Pulmonary artery endothelial cell (primary cell): ENCODE results near the gene ZNF488. TPM values are rescaled to one million over a fixed set of nuclear protein-coding genes. Genes with fewer than 3 reads are reported as not detected.
"Not testable (repeated sequence)": the region's sequence is repeated elsewhere in the genome, so short reads cannot be mapped to it uniquely, and the experiment has no call there.

Experiments
- DNase-seq: peaks from one replicate; pipeline ENCODE4 v3.0.0-alpha.2; 2011; ENCODE audit warnings: low read depth, low spot score
- total RNA-seq: library from RNA; depleted of rRNA; stranded (reverse); fragments of >200 nt; gene quantifications from 2 replicates; pipeline ENCODE4 v1.2.3, GENCODE V29; 2014

Gene ZNF488
- total RNA-seq, 1 donor from 2014 or later, result not detected

DNA sequence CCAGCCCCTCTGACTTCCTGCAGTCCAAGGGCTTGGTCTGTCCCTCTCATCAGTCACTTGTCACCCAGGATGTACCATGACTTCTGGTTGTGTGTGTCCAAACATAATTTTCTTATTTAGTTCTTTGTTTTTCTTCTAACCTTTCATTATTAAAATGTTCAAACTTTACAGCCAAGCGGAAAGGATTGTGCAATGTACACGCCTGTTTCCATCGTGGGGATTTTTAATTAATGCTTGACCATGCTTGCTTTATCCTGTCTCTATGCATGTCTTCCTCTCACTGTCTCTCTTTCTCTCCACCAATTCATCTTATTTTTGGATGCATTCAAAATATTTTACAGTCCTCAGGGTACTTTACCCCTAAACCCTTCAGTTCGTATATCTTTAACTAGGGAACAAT is 26.2 kb upstream of the ZNF488 start:
- DNase-seq, result no peak

DNA sequence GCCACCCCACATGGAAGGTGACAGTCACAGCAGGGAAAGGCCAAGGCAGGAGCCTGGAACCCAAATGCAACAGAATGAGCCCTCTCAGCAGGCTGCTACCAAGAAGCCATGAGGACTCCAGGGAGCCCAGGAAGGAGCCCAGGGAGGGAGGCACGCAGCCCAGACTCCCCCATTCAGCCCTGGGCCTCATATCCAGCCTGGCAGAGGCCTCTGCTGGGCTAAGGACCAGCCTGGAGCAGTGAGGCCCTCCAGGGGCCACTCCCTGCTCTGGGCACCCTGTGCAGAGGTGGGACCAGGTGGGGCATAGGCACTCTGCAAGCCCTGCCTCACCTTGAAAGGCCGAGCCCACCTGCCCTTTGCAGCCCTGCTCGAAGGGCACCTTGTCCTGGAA is 25.8 kb upstream of the ZNF488 start:
- no peak for DNase-seq

DNA sequence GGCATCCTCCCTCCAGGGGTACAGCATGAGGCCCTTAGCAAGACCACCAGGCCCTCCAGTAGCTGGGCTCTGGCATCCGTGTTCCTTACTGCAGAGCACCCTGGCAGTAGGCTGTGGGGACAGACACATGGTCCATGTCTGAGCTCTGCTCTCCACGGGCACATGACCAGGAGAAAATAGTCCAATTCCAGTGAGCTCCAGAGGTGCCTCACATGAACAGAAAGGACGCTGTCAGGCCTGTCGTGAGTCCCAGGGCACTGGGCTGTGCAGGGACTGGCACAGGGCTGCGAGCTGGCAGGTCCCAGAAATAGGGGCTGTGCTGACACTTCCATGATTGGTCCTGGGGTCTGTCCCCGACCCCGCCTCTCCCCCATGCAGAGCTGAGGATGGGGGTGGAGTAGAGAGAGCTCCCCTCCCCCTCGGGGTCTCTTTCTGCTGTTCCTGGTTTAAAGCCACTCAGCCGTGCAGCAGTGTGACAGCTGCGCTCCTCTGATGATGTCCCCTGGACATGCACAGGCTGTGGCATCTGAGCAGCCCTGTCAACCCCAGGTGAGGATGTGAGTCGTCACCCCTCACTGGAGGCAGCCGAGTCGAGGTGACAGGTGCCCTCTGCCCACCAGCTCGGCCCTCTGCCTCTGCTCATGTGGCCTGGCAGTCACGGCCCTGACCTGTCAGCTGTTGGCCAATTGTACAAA is 25.2 kb upstream of the ZNF488 start:
- DNase-seq, result no peak

DNA sequence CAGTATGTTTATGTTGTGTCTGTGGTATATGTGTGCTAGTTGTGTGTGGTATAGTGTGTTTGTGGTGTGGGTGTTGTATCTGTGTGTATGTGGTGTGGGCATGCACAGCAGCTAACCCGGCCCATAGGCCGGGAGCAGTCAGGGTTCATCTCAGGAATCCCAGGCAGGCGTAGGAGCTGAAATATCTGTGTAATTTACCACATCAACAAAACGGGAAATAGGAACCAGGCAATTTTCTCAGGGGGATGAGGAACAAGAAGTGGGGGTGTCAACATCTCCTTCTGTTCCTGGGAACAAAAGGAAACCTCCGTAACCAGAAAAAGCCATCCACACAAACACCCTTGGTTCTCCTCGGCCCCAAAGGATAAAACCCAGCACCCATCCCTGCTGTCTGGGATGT is 24.5 kb upstream of the ZNF488 start:
- DNase-seq, result no peak

DNA sequence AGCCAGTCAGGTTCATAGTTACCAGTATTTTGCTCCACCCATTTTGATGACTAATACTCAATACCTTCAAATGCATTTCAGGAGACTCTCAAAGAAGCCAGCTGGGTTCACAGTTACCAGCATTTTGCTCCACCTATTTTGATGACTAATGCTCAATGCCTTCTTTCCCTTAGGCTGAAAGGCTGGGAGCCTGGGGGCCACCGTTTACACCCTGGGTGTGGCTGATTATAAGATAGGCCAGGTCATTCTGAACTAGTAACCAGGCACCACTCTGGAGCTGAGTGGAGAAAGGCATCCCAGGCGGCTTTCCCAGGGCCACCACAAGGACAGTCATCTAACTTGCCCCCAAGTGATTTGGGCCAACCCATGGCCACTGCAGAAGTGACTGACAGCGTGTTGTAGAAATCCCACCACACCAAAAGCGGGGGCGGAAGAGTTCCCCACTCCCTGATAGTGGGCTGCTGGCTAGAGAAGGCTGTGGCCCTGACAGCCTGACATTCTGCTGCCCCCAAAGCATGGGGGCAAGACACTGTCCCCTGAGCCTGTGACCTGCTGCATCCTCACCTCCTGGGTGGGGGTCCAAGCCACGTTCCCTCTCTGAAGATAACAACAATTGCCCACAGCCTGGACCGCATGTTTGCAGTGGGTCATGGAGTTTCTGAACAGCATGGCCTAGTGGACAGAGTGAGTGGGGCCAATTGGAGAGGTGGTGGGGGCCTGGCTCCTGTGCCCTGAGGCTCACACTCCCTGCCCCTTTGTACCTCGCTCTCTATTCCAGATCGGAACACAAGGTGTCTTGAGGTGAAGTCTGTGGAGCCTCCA is 23.0 kb upstream of the ZNF488 start:
- DNase-seq, result no peak

DNA sequence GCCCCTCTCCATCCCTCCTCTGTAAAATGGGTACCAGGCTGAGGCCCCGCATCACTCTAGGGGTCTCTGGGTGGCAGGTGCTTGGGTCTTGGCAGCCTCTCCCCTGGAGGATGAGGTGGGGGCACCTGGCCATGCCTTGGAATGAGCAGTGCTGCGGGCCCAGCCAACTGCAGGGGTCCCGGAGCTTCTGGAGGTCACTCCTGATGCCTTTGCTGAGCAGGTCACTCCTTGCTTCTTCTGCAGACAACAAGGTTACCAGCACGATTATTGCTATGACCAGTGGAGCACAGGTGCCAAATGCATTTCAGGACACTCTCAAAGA is 22.4 kb upstream of the ZNF488 start:
- DNase-seq, result no peak

DNA sequence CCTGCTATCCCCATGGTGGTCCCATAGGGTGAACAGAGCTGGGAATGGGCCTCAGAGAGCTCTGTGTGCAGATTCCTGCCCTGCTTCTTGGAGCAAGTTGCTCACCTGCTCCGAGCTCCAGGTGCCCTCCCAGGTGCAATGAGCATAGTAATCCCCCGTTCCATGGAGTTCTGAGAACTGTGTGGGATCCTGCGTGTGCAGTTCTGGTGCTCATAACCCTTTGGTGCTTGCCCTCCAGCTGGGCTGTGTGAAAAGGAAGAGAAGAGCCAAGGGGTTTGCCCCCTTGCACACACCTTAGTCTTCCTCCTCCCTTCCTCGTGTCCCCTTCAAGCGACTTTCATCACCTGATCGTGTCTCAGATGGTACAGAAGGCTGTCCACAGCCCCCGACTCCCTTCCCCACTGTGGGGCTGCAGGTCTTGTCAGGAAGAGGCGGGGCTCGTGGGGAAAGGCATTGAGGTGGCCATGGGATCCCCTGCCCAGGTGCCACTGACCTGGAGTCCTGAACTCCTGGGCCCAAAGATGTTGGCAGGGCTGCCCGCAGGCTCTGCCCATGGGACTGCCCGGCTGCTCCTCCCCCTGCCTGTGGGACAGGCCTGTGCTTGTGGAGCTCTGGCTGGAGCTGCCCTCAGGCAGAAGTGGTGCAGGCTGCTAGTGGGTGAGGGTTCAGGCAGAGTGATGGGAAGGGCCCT is 21.9 kb upstream of the ZNF488 start:
- DNase-seq, result no peak

DNA sequence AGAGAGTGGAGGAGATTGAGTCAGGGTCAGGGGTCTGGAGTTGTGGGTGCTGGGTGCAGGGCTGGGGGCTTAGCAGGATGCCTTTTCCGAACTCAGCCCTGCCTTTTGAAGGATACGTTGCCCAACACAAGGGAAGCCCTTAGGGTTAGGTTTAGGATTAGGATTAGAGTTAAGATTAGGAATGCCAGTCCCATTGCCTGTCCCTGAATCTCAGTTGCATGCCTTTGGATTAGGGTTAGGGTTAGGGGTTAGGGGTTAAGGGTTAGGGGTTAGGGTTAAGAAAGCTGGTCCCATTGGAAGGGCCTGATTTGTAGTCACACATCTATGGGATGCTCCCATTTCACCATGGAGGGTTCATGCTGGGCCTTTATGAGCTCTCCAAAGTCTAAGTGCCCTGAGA is 20.8 kb upstream of the ZNF488 start:
- DNase-seq, result no peak

DNA sequence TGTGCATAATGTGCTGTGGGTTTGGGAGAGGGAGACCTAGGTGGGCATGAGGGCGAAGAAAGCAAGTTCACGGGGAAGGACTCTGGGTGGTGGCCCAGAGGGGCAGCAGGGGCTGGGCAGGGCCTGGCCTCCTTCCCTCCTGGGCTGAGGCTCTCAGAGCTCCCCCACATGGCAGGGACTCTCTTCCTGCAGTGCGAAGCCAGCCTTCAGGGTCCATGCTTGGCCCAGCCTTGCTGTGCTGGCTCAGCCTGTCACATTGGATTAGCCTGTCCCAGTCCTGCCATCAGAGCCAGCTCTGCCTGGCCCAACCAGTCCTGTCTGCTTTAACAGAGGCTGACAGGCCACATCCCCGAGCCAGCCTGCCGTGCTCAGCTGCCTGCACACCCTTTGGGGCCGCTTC is 20.4 kb upstream of the ZNF488 start:
- DNase-seq, result no peak

DNA sequence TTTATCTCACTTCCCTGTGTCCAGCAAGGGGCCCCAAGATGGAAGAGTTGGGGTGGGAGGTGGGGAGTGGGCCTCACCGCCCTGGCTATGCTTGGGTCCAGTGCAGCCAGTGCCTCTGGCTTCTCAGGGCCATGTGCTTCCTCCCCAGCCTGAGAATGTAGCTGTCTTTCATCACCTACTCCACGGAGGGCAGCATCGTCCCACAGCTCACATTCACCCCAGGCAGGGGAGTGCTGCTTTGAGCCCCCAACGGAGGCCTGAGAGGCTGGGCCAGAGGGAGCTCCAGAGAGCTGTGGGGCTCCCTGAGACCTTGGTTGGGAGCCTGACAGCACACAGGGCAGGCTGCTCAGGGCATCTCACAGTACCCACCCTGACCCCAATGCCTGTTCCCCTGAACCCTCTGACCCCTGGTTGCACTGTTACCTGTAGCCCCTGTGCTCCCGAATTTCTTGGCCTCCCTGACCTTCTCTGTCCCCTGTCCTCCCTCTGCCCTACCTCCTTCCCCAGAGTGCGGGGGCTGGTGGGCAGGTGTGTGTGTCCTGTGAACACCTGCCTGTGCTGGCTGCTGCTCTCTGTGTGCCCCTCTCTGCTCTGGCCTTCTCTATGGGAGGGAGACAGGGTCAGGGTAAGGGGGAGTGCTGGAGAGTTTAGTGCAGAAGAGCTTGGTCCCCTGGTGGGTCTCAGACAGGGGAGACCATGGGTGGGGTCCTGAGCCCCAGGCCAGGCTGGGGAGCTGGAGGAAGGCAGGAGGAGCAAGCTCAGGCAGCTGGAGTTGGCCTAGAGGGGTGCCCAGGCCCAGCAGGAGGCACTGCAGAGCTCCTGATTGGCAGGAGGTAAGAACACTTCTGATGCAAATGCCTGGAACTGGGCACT is 19.6 kb upstream of the ZNF488 start:
- no peak for DNase-seq

DNA sequence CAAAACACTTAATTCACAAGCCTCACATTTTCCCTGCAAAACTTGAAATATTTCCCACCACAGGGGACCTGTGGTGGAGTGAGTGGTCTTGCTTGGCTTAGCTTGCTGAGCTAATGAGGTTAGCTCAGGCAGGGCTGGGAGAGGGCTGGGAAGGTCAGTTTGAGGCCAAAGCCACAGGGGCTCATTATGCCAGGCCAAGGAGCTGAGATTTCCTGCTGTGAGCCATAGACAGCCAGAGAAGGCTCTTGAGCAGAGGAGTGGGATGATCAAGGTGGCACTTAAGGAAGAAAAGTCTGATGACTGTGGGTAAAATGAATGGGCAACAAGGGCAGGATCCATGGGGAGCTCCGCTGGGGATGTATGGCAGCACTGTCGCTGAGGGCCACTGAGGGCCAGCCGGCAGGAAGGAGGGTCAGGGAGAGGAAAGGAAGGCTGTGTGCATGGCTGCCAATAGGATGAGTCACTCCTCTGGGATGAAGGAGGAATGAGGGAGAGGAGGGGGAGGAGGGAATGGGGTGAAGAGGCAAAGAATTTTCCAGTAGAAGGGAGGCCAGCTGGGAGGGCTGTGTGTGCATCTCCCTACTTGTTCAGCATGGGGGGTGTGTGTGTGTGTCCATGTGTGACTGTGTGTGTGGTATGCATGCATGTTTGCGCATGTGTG is 18.7 kb upstream of the ZNF488 start:
- DNase-seq, result peak; percentile 64

DNA sequence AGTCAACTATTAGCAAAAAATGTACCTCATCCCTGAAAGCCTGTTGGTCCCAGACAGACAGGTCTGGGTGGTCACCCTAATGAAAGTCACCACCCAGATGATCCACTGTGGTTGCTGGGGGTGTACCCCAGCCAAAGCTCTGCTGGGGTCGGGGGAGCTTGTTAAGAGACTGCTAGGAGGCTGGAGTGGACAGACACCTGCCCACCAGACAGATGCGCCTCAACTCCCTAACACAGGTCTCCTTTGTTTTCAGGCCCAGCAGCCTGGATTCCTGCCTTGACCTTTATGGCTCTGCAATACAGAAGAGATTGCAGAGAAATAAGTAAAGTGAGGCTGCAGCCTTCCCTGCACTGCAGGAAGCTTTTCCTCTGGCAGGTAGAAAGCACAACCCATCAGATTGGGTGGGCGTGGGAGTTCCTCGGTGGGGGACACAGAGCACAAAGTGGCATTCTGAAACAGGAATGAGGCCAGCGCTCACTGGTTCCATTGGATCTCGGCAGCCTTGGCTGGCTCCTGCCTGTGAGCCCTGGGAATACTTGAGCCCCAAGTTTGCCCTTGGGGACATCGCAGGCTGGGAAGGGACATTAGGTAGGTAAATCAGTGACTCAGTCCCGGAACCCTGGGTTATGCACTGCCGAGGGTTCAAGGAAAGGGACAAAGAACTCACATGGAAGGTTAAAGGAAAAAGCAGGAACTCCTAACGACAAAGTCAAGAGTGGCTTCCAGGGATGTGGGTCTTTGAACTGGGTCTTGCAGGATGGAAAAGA is 18.0 kb upstream of the ZNF488 start:
- DNase-seq, result no peak

DNA sequence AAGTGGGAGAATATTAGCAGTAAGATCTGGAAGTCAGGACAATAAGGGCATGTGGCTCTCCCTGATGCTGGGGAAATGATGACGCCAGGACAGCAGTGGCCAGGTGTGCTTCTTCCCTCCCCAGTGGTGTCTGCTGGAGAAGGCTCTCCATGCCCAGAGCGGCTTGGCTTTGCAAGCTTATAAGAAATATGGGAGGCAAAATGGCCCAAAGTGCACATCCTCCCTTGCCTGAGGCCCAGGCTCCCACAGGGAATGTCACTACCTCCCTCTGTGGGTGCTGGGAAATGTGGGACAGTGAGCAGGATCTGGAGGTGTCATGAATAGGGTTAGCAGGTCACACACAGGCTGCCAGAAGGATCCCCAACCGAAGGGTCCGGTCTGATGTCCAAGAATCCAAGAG is 17.1 kb upstream of the ZNF488 start:
- DNase-seq, result no peak

DNA sequence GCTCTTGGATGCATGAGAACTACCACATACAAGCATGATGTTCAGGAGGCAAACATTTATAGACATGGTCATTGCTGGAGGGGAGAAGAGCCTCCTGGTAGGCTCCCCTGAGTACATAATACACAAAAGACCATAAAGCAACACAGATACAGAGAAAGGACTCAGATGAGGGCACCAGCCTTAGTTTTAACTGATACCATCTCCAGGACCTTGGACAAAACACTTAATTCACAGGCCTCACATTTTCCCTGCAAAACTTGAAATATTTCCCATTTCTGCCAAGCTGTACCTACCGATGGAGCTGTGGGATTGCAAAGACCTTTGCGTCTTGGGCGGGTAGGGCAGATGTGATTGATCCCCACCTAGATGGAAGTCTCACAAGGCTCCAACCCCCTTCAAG is 16.7 kb upstream of the ZNF488 start:
- DNase-seq, result no peak

DNA sequence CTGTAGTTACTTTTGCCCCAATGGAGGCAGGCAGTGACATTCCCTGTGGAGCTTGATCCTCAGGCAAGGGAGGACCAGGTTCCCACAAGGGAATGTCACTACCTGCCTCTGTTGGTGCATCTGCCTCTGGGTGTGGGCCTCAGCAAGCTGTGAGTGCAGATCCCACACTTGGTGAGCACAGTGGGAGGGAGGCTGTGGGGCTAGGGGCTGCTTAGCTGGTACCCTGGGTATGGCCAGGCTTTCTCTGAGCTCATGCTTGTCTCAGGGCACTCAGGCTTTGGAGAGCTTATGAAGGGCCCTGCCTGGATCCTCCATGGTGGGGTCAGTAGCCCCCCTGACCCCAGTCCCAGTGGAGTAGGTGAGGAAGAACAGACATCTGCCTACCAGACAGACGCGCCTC is 16.2 kb upstream of the ZNF488 start:
- no peak for DNase-seq

DNA sequence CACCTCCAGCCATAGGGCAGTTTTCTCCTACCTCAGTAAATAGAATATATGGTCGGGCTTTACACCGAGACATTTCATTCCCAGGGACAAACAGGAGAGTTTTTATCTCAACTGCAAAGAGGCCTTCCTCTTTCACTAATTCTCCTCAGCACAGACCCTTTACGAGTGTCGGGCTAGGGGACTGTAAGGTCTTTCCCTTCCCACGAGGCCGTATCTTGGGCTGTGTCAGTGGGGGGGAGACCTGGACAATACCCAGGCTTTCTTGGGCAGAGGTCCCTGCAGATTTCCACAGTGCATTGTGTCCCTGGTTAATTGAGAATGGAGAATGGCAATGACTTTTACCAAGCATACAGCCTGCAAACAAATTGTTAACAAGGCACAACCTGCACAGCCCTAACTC is 13.2 kb upstream of the ZNF488 start:
- DNase-seq, result no peak

DNA sequence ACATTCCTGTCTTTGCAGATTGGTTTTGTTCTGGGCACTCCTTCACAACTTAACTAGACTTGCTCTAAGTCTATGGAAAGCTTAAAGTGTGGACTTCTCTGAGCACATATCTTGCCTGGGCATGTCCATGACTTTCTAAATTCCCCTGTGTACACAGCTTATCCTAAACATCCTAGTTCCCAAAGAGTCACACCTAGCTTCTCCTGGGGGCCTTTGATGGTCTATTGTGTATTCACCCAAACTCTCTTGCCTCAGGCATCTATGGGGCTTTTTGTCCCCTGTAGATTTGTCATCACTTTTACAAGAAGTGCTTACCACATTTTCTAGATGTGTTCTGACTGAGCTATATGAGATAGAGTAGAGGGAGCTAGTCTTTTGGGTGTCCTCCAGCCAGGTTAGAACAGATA is 12.2 kb upstream of the ZNF488 start:
- DNase-seq, result no peak

DNA sequence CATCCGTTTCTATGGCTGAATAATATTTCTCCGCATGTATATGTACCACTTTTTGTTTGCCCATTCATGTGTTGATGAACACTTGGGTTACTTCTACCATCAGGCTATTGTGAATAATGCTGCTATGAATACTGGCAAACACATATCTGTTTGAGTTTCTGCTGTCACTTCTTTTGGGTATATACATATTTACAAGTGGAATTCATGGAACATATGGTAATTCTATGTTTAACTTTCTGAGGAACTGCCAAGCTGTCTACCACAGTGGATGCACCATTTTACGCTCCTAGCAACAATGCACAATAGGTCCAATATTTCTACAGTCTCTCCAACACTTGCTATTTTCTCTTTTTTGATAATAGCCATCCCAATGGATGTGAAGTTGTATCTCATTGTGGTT is 5.5 kb upstream of the ZNF488 start:
- DNase-seq, result no peak

DNA sequence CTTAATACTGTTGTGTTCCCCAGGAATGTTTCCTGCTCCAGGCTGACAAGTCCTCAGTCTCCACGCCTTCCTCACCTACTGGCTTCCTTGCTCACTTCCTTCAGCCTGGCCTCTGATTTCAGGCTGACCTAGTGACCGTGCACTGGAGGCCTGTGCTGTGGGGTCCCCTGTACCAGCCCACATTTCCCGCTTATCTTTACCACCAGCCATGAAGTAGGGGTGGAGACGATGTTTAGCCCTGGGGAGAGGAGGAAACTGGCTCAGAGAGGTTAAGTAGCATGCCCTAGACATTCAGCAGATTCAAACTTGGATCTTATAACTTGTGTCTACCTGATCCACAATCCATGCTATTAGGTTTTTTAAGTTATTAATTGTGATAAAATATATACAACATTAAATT is 4.8 kb upstream of the ZNF488 start:
- DNase-seq, result no peak

DNA sequence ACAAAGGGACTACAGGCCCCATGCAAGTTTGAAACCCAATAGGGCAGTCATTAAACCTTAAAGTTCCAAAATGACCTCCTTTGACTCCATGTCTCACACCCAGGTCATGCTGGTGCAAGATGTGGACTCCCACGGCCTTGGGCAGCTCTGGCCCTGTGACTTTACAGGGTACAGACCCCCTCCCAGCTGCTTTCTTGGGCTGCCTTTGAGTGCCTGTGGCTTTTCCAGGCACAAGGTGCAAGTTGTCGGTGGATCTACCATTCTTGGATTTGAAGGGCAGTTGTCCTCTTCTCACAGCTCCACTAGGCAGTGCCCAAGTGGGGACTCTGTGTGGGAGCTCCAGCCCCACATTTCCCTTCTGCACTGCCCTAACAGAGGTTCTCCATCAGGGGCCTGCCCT is 2.0 kb upstream of the ZNF488 start:
- not testable (repeated sequence) for DNase-seq
